ENCODE measurements around the gene TARS3. TPM values are rescaled to one million over a fixed set of nuclear protein-coding genes. Genes with fewer than 3 reads are reported as not detected.

TARS3 gene
- total RNA-seq, 3 donors from 2014 or later, result 21.3 to 32.8 (median 25.3) TPM

GRCh38 chr15:101675015-101675414 is 49.3 kb downstream of the TARS3 start:
- no peaks in the 10 kb centered on the region for H3K9me3 ChIP-seq
- no peak overlapping the region for H3K4me3 ChIP-seq
- TF ChIP-seq POLR2AphosphoS5 (IDR thresholded peaks at IDR 0.05), result no peak
- no peak for TF ChIP-seq POLR2A (IDR thresholded peaks at IDR 0.05)
- no peak for TF ChIP-seq CTCF (IDR thresholded peaks at IDR 0.05)
- H3K4me1 ChIP-seq, result no peaks in the 10 kb centered on the region
- no peaks in the 10 kb centered on the region for H3K36me3 ChIP-seq
- no peaks in the 10 kb centered on the region for H3K27me3 ChIP-seq
- no peak overlapping the region for H3K27ac ChIP-seq
- no peak for DNase-seq (ENCODE audit: low spot score in 2 of 2)
- intact Hi-C loops (cut with DNase I; ENCODE audit: low total_unique reads), result no loop called here

DNA sequence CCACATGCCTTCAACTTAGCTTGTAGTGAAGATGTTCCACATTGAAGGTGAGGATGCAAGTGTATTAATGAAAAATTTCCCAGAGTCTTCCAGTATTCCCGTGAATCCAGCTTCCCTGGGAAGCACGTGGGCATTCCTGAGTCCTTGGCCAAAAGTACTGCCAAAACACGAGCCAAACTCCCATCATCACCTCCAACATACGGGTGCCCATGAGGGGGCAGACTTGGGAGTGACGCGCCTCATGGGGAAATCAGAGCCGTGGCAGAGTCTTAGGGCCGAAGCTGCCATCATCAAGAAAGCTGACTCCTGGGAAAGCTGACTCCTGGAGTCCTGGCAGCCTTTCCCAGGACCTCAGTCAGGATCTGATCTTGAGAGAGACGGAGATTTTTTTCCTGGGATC is 52.0 kb downstream of the TARS3 start:
- no peaks in the 10 kb centered on the region for H3K36me3 ChIP-seq

GRCh38 chr15:101669744-101670143 is 54.5 kb downstream of the TARS3 start:
- no peak overlapping the region for H3K27ac ChIP-seq
- H3K36me3 ChIP-seq, result no peaks in the 10 kb centered on the region
- no peaks in the 10 kb centered on the region for H3K27me3 ChIP-seq
- H3K9me3 ChIP-seq, result no peaks in the 10 kb centered on the region
- TF ChIP-seq POLR2A (IDR thresholded peaks at IDR 0.05) (no peak), POLR2AphosphoS5 (IDR thresholded peaks at IDR 0.05) (no peak), CTCF (IDR thresholded peaks at IDR 0.05) (no peak)
- no peak overlapping the region for H3K4me3 ChIP-seq
- DNase-seq (ENCODE audit: low spot score in 2 of 2), result no peak
- intact Hi-C loops (cut with DNase I; ENCODE audit: low total_unique reads), result no loop called here
- no peaks in the 10 kb centered on the region for H3K4me1 ChIP-seq

More for the DNA sequence above, 52.0 kb downstream of the TARS3 start:
- no peak overlapping the region for H3K27ac ChIP-seq
- intact Hi-C loops (cut with DNase I; ENCODE audit: low total_unique reads), result no loop called here
- TF ChIP-seq POLR2A (IDR thresholded peaks at IDR 0.05) (no peak), POLR2AphosphoS5 (IDR thresholded peaks at IDR 0.05) (no peak), CTCF (IDR thresholded peaks at IDR 0.05) (no peak)
- H3K27me3 ChIP-seq, result no peaks in the 10 kb centered on the region
- DNase-seq (ENCODE audit: low spot score in 2 of 2), result no peak
- H3K4me1 ChIP-seq, result no peaks in the 10 kb centered on the region
- no peak overlapping the region for H3K4me3 ChIP-seq
- no peaks in the 10 kb centered on the region for H3K9me3 ChIP-seq

GRCh38 chr15:101667881-101668280 is 56.4 kb downstream of the TARS3 start:
- no peaks in the 10 kb centered on the region for H3K27me3 ChIP-seq
- H3K4me3 ChIP-seq, result no peak overlapping the region
- H3K4me1 ChIP-seq, result no peaks in the 10 kb centered on the region
- H3K36me3 ChIP-seq, result no peaks in the 10 kb centered on the region
- TF ChIP-seq CTCF (IDR thresholded peaks at IDR 0.05) (no peak), POLR2A (IDR thresholded peaks at IDR 0.05) (no peak)
- intact Hi-C loops (cut with DNase I; ENCODE audit: low total_unique reads), result no loop called here
- no peak for DNase-seq (ENCODE audit: low spot score in 2 of 2)
- H3K9me3 ChIP-seq, result no peaks in the 10 kb centered on the region
- H3K27ac ChIP-seq, result no peak overlapping the region

GRCh38 chr15:101664303-101664913 is 59.9 kb downstream of the TARS3 start:
- Histone ChIP-seq H3K27ac (no peak overlapping the region), H3K36me3 (peaks cover 7% of the 10 kb centered on the region), H3K4me1 (no peaks in the 10 kb centered on the region), H3K27me3 (no peaks in the 10 kb centered on the region), H3K4me3 (no peak overlapping the region), H3K9me3 (no peaks in the 10 kb centered on the region)
- no peak for DNase-seq (ENCODE audit: low spot score in 2 of 2)
- TF ChIP-seq CTCF (IDR thresholded peaks at IDR 0.05) (no peak), POLR2A (IDR thresholded peaks at IDR 0.05) (no peak), POLR2AphosphoS5 (IDR thresholded peaks at IDR 0.05) (no peak)
- intact Hi-C loops (cut with DNase I; ENCODE audit: low total_unique reads), result no loop called here
